Fibroblast of villous mesenchyme (primary cell): ENCODE measurements around the gene MKRN2OS. TPM values are rescaled to one million over a fixed set of nuclear protein-coding genes. Genes with fewer than 3 reads are reported as not detected.

Source experiments
- DNase-seq: peaks from one replicate; pipeline ENCODE4 v3.0.0-alpha.2; 2010; ENCODE audit warnings: low read depth
- H3K4me3 ChIP-seq: 2 replicates; pipeline ENCODE4 v1.5.1; 2011; ENCODE audit warnings: low read depth, mild to moderate bottlenecking, low read length
- total RNA-seq: library from RNA; depleted of rRNA; stranded (reverse); fragments of >200 nt; gene quantifications from 2 replicates; pipeline ENCODE4 v1.2.3, GENCODE V29; 2012
- TF ChIP-seq, protein P1 (sequence below): IDR thresholded peaks from 2 replicates; pipeline ENCODE4 v1.5.1; 2012; ENCODE audit warnings: low read depth, mild to moderate bottlenecking, low read length; ENCODE audit not compliant: insufficient read depth

MKRN2OS gene
- total RNA-seq, 1 donor, result not detected

DNA sequence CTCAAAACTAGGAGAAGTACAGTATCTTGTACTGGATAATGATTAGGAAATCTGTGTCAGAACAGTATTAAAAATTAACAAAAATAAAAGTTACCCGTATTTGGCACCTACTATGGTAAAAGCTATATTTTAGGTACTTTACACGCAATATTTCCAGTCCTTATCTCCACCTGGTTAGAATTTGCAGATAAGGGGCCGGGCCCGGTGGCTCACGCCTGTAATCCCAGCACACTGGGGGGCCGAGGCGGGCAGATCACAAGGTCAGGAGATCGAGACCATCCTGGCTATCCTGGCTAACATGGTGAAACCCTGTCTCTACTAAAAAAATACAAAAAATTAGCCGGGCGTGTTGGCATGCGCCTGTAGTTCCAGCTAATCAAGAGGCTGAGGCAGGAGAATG is 28.4 kb downstream of the MKRN2OS start:
- no peak for DNase-seq
- TF ChIP-seq, protein P1, sequence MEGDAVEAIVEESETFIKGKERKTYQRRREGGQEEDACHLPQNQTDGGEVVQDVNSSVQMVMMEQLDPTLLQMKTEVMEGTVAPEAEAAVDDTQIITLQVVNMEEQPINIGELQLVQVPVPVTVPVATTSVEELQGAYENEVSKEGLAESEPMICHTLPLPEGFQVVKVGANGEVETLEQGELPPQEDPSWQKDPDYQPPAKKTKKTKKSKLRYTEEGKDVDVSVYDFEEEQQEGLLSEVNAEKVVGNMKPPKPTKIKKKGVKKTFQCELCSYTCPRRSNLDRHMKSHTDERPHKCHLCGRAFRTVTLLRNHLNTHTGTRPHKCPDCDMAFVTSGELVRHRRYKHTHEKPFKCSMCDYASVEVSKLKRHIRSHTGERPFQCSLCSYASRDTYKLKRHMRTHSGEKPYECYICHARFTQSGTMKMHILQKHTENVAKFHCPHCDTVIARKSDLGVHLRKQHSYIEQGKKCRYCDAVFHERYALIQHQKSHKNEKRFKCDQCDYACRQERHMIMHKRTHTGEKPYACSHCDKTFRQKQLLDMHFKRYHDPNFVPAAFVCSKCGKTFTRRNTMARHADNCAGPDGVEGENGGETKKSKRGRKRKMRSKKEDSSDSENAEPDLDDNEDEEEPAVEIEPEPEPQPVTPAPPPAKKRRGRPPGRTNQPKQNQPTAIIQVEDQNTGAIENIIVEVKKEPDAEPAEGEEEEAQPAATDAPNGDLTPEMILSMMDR, result no peak
- H3K4me3 ChIP-seq, result no peak overlapping the region

DNA sequence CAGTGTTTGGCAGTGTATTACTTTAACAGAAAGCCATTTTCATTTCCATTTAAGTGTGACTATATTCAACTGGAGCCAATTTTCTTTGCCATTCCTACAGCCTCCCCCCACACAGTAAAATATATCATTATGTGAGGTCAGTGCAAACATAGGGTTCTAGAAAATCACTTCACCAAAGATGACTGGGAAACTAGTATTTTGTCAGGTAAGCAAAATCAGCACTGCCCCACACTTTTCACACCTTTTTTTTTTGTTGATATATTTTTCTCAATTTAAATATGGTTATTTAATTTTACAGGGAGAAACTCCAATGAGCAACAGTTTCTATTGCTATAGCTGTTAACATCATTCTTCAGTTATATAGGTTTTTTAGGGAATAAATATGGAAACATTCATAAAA is 29.7 kb downstream of the MKRN2OS start:
- no peak overlapping the region for H3K4me3 ChIP-seq
- DNase-seq, result no peak
- TF ChIP-seq, protein P1, result no peak

DNA sequence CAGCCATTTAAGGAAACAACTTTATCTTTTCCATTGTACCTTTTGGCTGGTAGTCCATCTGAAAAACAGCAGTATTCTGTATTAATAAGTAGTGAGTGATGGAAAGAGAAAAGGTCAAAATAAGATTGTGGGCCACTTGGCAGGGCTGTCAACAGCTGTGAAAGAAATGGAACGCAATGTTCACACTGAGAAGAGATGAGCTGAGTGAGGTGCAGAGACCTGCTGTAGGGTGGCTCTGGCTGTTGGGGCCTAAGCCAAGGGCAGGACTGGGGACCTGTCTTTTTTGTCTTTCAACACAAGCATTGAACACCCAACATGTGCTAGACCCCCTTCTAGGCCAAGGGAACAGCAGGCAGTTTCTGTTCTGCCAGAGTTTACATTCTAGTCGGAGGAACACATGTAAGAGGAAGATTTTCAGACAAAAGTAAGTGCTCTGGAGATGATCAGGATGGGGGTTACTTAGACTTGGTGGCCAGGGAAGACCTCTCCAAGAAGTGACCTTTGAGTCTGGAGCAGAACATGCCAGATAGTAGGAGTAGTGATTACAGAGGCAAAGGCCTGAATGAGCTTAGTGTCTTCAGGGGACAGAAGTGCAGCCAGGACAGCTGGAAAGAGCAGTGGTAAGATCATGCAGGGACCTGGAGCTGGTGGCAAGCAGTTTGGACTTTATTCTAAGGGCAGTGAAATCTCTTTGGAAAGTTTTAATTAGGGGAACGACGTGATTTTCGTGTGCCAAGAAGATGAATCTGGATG is 31.4 kb downstream of the MKRN2OS start:
- H3K4me3 ChIP-seq, result no peak overlapping the region
- TF ChIP-seq, protein P1, result no peak
- no peak for DNase-seq

DNA sequence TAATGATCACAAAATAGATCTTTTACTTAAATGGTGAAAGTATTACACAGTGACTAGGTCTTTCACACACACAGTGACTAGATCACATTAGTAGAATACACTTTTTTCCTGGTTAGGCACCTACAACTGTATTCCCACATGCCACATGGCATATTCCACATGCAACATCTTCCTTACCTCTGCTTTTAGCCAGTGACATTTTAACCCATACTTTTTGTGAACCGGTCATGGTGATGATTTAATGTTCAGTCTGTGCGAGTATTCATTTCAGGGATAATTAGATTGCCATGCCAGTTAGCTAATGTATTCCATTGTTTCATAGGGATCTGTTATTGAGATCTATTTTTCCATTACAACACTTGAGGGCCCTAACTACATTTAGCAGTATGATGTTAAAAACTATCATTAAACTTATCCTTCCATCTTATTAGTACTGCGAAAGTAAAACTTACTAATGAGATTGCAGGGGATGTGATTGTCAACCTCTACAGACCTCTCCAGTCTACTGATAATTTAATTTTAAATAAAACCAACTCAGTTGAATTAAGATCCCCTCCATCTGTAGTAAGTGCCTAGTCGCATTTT is 32.7 kb downstream of the MKRN2OS start:
- H3K4me3 ChIP-seq, result no peak overlapping the region
- TF ChIP-seq, protein P1, result no peak
- DNase-seq, result no peak

DNA sequence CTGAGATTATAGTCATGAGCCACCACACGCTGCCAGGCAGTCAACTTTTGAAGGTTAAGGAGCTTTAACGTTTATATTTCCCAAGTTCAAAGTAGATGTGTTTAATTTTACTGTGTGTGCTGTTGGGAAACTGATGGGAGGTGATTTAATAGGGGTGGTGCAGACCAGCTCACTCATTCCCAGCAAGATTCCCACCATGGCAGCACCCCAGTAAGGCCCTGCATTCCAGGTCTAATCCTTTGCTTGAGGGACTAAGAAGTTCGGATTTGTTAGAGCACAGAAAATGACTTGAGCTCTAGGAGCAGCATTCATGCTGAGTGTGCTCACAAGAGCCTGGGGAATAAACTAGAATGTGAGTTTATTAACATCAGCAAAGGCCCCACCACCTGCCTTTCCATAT is 35.8 kb downstream of the MKRN2OS start:
- TF ChIP-seq, protein P1, result no peak
- peak; percentile 70 for DNase-seq
- H3K4me3 ChIP-seq, result no peak overlapping the region

DNA sequence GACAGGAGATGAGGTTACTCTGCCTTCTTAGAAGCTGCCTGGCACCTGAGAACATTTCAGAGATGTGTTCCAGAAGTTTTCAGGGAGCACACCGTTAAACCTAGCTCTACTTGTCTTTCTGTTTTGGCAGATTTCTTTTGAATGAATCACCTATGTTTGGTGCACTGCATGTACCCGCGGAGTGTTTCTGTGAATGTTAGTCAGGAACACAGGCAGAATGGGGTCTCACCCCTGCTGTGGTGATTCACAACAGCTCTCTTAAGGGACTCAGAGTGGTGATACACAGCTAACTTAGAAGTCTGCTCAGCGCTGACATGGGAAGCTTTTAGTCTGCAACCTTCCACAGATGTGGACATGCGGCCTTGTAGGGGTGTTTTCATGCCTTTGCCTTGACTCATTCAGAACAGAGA is 37.0 kb downstream of the MKRN2OS start:
- DNase-seq, result peak; percentile 99
- H3K4me3 ChIP-seq, result peak overlapping the region; percentile 7
- TF ChIP-seq, protein P1, result no peak
